ENCODE results near the gene NOP14.
"Not testable (repeated sequence)": the region's sequence is repeated elsewhere in the genome, so short reads cannot be mapped to it uniquely, and the experiment has no call there.

The NOP14 gene

DNA sequence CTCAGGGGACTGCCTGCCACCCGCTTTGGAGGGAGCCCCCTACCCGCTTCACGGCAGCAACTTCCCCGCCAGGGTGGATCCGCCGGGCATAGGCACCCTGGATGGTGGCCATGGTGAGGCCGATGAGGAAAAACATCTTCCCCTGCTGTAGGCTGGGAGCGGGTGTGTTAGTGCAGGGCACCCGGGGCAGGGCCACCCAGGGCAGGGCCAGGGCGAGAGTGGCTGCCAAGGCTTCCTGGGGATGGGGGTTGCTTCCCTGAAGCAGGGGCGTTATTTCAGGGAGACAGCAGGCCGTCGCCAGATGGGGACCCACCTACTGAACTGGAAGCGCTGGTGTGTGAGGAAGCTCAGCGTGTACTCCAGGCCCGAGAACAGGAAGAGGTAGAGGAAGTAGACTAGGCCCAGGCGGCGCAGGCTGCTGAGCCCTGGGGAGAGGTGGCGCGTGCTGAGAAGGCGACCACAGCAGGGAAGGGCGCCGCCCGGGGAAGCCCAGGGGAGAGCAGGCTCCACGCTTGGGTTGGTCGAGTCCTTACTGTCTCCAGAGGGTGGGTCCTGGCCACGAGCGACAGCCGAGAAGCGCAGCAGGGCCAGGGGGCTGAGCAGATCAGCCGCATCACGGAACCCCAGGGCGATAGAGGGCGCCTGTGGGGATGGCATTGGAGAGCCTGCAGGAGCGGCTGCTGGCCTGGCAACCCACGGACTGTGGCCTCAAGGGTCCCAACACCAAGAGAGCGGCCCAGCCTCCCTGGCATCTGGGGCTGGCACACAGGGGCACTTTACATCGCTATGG, 31.5 kb downstream of the NOP14 start:
- DNase-seq = peak in 5 of 14 donors; percentile 16 to 55 (median 27)

GRCh38 chr4:2930758-2931511, 32.3 kb downstream of the NOP14 start:
- peak in 6 of 14 donors; percentile 22 to 51 (median 34) for DNase-seq

GRCh38 chr4:2930135-2930757, 33.0 kb downstream of the NOP14 start:
- DNase-seq = peak in 1 of 14 donors; percentile 20

DNA sequence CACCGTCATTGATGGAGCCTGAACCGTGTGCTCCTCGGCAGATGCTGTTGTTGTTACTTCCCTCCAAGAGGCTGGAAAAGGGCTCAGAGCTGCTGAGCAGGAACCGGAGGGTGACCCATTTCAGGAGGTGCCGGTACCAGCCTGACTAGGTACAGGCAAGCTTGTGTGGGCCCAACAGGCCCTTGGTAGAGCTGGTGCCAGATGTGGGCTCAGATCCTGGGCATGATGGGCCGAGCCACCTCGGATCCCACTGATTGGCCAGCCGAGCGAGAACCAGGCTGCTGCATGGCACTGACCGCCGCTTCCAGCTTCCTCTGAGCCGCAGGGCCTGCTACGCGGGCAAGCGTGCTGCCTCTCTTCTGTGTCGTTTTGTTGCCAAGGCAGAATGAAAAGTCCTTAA, 33.7 kb downstream of the NOP14 start:
- no peak for DNase-seq

GRCh38 chr4:2928242-2929176, 34.7 kb downstream of the NOP14 start:
- no peak for DNase-seq

DNA sequence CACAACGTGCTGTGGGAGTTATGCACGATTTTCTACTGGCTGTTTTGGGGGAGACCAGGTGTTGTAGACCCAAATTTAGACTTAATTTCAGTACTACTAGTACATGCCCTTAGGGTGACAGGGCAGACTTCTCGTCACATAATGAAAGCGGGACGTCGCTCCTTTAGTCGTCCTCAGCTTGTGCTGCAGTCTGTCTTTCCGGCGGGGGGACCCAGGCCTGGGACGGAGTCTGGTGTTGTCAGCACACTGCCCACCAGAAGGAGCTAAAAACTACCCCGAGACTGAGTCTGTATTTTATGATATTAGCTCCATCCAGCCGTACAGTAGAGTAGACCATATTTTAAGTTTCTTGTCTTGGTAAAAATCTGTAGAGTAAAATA, 35.5 kb downstream of the NOP14 start:
- no peak for DNase-seq

GRCh38 chr4:2927016-2927695, 36.0 kb downstream of the NOP14 start:
- DNase-seq = no peak

DNA sequence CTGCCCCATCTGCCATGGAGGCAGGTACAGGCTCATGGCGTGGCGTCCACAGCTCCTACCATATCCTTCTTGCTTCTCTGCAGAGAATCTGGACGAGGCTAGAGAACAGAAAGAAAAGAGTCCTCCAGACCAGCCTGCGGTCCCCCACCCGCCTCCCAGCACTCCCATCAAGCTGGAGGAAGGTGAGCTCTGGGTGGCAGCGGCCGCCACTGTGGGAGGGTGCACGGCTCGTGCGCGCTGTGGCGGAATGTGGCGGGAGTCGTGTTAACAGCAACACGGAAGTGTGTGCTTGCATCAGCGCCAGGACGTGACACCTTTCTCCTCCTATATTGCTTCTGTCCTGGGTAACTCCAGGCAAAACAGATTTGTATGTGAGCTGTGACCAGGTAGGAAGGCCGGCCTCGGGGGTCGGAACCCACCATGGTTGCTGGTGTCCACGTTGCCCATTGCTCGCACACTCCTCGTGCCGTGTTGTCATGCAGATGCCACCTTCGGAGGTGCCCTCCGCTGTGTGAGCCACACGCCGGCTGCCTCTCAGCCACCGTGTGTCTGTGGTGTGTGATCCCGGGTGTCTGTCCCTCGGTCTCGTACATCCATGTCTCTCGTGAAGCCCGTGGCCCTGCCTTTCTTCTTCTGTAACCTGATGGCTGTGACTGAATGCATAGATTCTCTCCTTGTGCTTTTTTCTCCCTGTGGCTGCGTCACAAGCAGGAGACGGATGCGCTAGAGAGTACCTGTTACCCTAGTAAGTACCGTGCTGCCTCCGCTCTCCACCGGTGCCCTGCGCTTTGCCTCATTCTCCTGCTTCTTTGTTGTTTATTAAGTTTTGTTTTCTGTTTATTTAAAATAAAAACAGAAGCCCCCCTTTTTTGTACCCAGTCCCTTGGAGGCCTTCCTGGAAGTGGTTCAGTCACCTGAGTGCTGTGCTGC, 37.0 kb downstream of the NOP14 start:
- no peak for DNase-seq

- DNase-seq = no peak
Measured at GRCh38 chr4:2925496-2925895, 37.7 kb downstream of the NOP14 start.

DNA sequence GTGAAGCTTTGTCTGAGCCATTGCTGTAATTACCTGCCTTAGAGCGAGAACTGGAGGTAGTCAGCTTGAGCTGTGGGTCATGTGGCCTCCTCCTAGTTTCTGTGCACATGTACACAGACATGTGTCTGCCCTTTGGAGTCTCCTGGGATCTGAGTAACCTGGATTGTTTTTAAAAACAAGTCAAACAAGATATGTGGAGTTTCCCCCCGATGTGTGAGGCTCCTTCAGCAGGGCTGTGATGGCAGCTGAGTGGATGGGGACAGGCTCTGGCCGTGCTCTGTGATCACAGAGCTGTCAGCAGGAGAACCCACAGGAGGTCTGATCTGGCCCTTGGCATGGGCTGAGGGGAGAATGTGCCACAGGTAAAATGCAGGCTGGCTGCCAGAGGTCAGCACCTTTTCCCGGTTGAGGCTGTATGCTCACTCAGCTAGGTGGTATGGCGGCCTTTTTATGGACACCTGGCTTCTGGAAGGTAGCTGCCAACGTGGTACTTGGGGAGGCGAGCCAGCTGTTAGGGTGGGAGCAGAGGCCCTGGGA, 38.4 kb downstream of the NOP14 start:
- peak in 1 of 14 donors; percentile 72 for DNase-seq

DNA sequence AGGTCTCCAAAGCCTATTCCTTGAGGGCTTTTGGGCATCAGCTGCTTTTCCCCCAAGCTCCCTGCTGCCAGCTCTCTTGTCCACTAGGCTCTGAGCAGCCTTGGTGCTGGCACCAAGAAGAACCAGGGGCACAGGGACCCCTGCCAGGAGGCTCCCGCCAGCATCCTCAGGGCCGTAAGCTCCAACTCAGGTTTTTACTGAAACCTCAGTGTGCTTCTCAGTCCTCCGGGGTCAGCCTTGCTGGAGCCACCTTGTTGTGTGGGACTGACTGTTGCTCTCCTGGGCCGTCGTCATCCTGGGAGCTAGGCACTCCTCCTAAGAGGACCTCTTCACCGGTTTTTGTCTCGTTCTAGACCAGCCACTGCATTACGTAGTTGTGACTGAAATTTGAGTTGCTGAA, 38.9 kb downstream of the NOP14 start:
- DNase-seq = peak in 1 of 14 donors; percentile 66

GRCh38 chr4:2923668-2924173, 39.5 kb downstream of the NOP14 start:
- DNase-seq = peak in 2 of 14 donors; percentile 29 to 66

DNA sequence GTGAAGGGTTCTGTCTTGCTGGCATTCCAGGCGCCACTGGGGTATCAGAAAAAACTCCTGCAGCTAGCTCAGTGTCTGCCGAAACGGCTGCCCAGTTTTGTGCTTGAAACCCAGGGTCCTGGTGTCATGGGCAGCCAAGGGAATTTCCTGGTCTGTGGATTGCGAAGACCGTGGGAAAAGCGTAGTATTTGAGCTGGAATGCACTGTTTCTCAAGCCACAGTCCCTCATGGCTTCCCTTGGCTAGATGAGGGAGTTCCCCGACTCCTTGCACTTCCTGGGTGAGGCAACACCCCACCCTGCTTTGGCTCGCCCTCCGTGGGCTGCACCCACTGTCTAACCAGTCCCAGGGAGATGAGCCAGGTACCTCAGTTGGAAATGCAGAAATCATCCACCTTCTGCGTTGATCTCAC, 40.1 kb downstream of the NOP14 start:
- no peak for DNase-seq

- not testable (repeated sequence) for DNase-seq
Measured at GRCh38 chr4:2922453-2923101, 40.6 kb downstream of the NOP14 start.

GRCh38 chr4:2918714-2919113, 44.5 kb downstream of the NOP14 start:
- not testable (repeated sequence) for DNase-seq

DNA sequence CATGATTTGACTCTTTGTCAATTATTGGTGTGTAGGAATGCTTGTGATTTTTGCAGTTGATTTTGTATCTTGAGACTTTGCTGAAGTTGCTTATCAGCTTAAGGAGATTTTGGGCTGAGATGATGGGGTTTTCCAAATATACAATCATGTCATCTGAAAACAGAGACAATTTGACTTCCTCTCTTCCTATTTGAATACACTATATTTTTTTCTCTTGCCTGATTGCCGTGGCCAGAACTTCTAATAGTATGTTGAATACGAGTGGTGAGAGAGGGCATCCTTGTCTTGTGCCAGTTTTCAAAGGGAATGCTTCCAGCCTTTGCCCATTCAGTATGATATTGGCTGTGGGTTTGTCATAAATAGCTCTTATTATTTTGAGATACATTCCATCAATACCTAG, 44.9 kb downstream of the NOP14 start:
- DNase-seq = not testable (repeated sequence)

GRCh38 chr4:2916696-2917095, 46.5 kb downstream of the NOP14 start:
- not testable (repeated sequence) for DNase-seq

DNA sequence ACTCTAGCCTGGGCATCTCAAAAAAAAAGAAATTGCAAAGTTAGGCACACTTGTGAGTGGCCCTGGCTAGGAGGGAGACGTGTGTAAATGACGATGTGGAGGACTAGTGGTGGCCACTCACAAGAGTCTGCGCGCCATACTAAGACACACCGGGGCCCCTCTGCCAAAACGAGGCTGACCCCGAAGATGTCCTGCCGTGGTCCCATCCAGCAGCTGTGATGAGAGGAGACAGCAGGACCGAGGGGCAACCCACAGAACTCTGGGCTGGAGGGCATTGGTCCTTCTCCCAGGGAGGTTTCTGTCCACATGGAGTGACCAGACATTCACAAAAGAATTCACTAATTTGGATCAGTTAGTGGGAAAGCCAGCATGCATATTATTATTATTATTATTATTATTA, 47.4 kb downstream of the NOP14 start:
- no peak for DNase-seq
